Upper lobe of left lung (tissue), 6 donors: ENCODE data around the gene PHF21A. TPM values are rescaled to one million over a fixed set of nuclear protein-coding genes. Genes with fewer than 3 reads are reported as not detected.
A peak's percentile ranks its signal among the peaks of the same experiment; 100 is the strongest.
"Not testable (repeated sequence)": the region's sequence is repeated elsewhere in the genome, so short reads cannot be mapped to it uniquely, and the experiment has no call there.

Source experiments
- ATAC-seq, 2 donors: fragments of 200-7000 bp; cut with Tn5 transposase; one replicate each; pipeline ENCODE4 v1.9.1; 2022; ENCODE audit warnings: mild to moderate bottlenecking in 2 of 2, moderate library complexity in 2 of 2; ENCODE audit not compliant: low FRiP score in 2 of 2
- DNase-seq, 2 donors: peaks; one replicate each; pipeline ENCODE4 v3.0.0-alpha.2; 2019 to 2020
- H3K27ac ChIP-seq, 4 donors: fragments of 200-600 bp; sonication (generic); one replicate each; pipeline ENCODE4 v1.5.1; 2016 to 2019
- H3K27me3 ChIP-seq, 4 donors: fragments of 200-600 bp; sonication (generic); one replicate each; pipeline ENCODE4 v1.5.1; 2017 to 2019
- H3K36me3 ChIP-seq, 4 donors: fragments of 200-600 bp; sonication (generic); one replicate each; pipeline ENCODE4 v1.5.1; 2016 to 2019
- H3K4me1 ChIP-seq, 4 donors: fragments of 200-600 bp; sonication (generic); one replicate each; pipeline ENCODE4 v1.5.1; 2018 to 2019
- H3K4me3 ChIP-seq, 4 donors: fragments of 200-600 bp; sonication (generic); one replicate each; pipeline ENCODE4 v1.5.1; 2017 to 2019; ENCODE audit warnings: mild to moderate bottlenecking in 2 of 4, moderate library complexity in 1 of 4
- H3K9me3 ChIP-seq, 4 donors: fragments of 200-600 bp; sonication (generic); one replicate each; pipeline ENCODE4 v1.5.1; 2018 to 2019
- CTCF ChIP-seq, 6 experiments: fragments of 450-650 bp in 4 of 6; fragments of 200-600 bp in 2 of 6; sonication (generic) in 2 of 6; IDR thresholded peaks; one replicate each; pipeline ENCODE4 v1.5.1; 2016 to 2019; ENCODE audit warnings: antibody characterized with exemption in 6 of 6
- EP300 ChIP-seq, 4 donors: sonication (generic); formaldehyde crosslinking; IDR thresholded peaks; one replicate each; pipeline ENCODE4 v1.5.1; 2017; ENCODE audit warnings: antibody characterized with exemption in 4 of 4, control low read depth in 2 of 4
- POLR2A ChIP-seq, 4 donors: fragments of 450-650 bp; IDR thresholded peaks; one replicate each; pipeline ENCODE4 v1.5.1; 2016 to 2017; ENCODE audit warnings: antibody characterized with exemption in 4 of 4, mild to moderate bottlenecking in 2 of 4
- POLR2AphosphoS5 ChIP-seq, 2 donors: sonication (generic); formaldehyde crosslinking; IDR thresholded peaks; one replicate each; pipeline ENCODE4 v1.5.1; 2017; ENCODE audit warnings: antibody characterized with exemption in 2 of 2
- WGBS, 2 donors: methylation state at CpG; one replicate each; pipeline ENCODE4 v1.1.5; 2017 to 2018; 5-methylcytosine and 5-hydroxymethylcytosine counted together
- total RNA-seq, 6 donors: library from RNA; depleted of rRNA in 4 of 6; stranded (reverse); fragments of >200 nt in 4 of 6; gene quantifications; one replicate each; pipeline versions ENCODE4 v1.1.0 to v1.2.1, GENCODE V29; 2016 to 2021
- donor health status: DM: no; HTN: no; CAD: no; lungs with moderate emphysema.
- donor health status: DM: no; HTN: yes; CAD: no; lungs with severe emphysema.

The PHF21A gene
- total RNA-seq, 6 donors from 2014 or later: 21.1 to 99.5 (median 52.2) TPM

DNA sequence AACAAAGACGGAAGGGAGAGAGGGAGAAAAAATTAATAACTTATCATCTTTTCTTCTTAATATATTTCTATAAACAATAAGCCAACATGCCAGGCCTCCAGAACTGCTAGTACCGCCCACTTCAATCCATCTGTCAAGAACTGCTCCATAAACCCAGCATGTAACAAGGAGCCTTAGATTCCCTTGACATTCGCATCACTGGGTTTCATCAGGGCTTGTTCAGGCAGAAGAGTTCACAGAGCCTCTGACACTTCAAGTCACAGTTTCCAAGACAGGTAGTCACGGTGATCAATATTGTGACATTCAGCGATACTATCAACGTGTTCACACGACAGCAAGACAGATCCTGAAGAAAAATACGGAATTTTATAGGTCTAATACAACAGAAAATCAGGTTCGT, 137.1 kb downstream of the PHF21A start:
- peaks cover 9 to 19% (median 12%) of the 10 kb centered on the region in 4 donors for H3K4me1 ChIP-seq
- ATAC-seq: no peak
- H3K4me3 ChIP-seq: no peak overlapping the region
- no peak for DNase-seq
- H3K27me3 ChIP-seq: no peaks in the 10 kb centered on the region
- H3K36me3 ChIP-seq: peaks cover 0 to 9% (median 5%) of the 10 kb centered on the region in 4 donors
- 91 to 94% methylated on average over 9 of the region's 9 CpGs for WGBS, 2 donors
- TF ChIP-seq POLR2A (IDR thresholded peaks at IDR 0.05): no peak
- TF ChIP-seq CTCF (IDR thresholded peaks at IDR 0.05): no peak
- no peak for TF ChIP-seq EP300 (IDR thresholded peaks at IDR 0.05)
- TF ChIP-seq POLR2AphosphoS5 (IDR thresholded peaks at IDR 0.05): no peak
- no peaks in the 10 kb centered on the region for H3K9me3 ChIP-seq
- H3K27ac ChIP-seq: no peak overlapping the region

DNA sequence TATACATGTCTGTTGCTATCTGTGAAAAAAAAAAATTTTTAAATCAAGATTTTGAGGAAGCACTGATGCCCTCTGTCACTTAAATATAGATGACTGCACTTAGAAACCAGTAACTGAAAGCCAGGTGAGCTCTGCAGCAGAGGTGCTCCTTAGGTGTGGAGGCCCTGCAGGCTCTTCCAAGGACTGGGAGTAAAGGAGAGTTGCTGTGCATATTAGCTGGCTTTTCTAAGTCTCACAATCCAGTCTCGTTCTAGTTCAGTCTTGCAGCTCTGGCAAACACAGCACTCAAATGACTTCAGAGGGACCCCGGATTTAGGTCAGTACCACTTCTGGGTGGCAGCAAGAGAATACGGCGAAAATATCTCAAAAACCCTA, 137.8 kb downstream of the PHF21A start:
- ATAC-seq: no peak
- Histone ChIP-seq H3K27me3 (no peaks in the 10 kb centered on the region), H3K4me1 (peaks cover 9 to 19% (median 12%) of the 10 kb centered on the region in 4 donors), H3K4me3 (no peak overlapping the region), H3K36me3 (peaks cover 0 to 16% (median 12%) of the 10 kb centered on the region in 4 donors), H3K9me3 (no peaks in the 10 kb centered on the region), H3K27ac (no peak overlapping the region)
- no peak for DNase-seq
- TF ChIP-seq EP300 (IDR thresholded peaks at IDR 0.05): no peak
- TF ChIP-seq POLR2A (IDR thresholded peaks at IDR 0.05): no peak
- TF ChIP-seq POLR2AphosphoS5 (IDR thresholded peaks at IDR 0.05): no peak
- TF ChIP-seq CTCF (IDR thresholded peaks at IDR 0.05): no peak
- WGBS, 2 donors: 61 to 85% methylated on average over 3 to 4 of the region's 4 CpGs

GRCh38 chr11:45982656-45983470, 138.4 kb downstream of the PHF21A start:
- no peak overlapping the region for H3K4me3 ChIP-seq
- no peak for DNase-seq
- peaks cover 0 to 22% (median 16%) of the 10 kb centered on the region in 4 donors for H3K36me3 ChIP-seq
- H3K27me3 ChIP-seq: no peaks in the 10 kb centered on the region
- no peak for TF ChIP-seq POLR2AphosphoS5 (IDR thresholded peaks at IDR 0.05)
- no peak for TF ChIP-seq EP300 (IDR thresholded peaks at IDR 0.05)
- no peak for TF ChIP-seq POLR2A (IDR thresholded peaks at IDR 0.05)
- TF ChIP-seq CTCF (IDR thresholded peaks at IDR 0.05): no peak
- peaks cover 9 to 19% (median 12%) of the 10 kb centered on the region in 4 donors for H3K4me1 ChIP-seq
- ATAC-seq: peak in 1 of 2 donors; percentile 53
- WGBS, 2 donors: 67 to 70% methylated on average over 8 of the region's 8 CpGs
- H3K9me3 ChIP-seq: no peaks in the 10 kb centered on the region
- H3K27ac ChIP-seq: no peak overlapping the region

DNA sequence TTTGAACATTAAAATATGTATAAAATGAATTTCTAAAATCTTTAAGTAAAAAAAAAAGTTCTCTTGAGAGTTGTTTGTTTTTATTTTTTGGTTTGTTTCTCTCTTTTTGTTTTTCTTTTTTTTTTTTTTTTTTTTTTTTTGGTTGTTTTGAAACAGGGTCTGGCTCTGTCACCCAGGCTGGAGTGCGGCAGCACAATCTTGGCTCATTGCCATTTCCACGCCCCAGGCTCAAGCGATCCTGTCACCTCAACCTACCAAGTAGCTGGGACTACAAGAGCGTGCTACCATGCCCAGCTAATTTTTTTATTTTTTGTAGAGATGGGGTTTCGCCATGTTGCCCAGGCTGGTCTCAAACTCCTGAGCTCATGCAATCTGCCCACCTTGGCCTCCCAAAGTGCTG, 139.4 kb downstream of the PHF21A start:
- peaks cover 0 to 32% (median 17%) of the 10 kb centered on the region in 4 donors for H3K36me3 ChIP-seq
- H3K4me1 ChIP-seq: peaks cover 9 to 19% (median 12%) of the 10 kb centered on the region in 4 donors
- not testable (repeated sequence) for ATAC-seq, H3K4me3 ChIP-seq, H3K9me3 ChIP-seq, H3K27ac ChIP-seq, H3K27me3 ChIP-seq
- DNase-seq: peak in 1 of 2 donors; percentile 56
- 64 to 67% methylated on average over 5 of the region's 5 CpGs for WGBS, 2 donors

DNA sequence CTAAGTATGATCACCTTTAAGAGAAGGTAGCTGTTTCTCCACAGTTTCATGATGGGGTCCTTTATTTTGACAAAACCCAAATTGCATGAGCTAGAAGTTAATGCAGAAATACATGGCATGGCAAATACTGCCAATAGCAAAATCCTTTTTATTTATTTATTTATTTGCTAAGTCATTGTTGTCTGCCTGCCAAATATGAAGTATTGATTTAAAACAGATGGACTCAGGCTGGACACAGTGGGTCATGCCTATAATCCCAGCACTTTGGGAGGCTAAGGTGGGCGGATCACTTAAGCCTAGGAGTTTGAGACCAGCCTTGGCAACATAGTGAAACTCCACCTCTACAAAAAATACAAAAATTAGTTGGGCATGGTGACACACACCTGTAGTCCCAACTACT, 146.4 kb downstream of the PHF21A start:
- Histone ChIP-seq H3K36me3 (peaks cover 2 to 80% (median 28%) of the 10 kb centered on the region in 4 donors), H3K27ac (no peak overlapping the region)
- 100% methylated on average over 1 of the region's 1 CpG for WGBS, 2 donors

More for the DNA sequence above, 146.4 kb downstream of the PHF21A start:
- ATAC-seq (no peak), DNase-seq (no peak)
- no peaks in the 10 kb centered on the region for H3K27me3 ChIP-seq
- H3K4me3 ChIP-seq: no peak overlapping the region
- no peak for TF ChIP-seq EP300 (IDR thresholded peaks at IDR 0.05)
- no peak for TF ChIP-seq POLR2AphosphoS5 (IDR thresholded peaks at IDR 0.05)
- no peak for TF ChIP-seq CTCF (IDR thresholded peaks at IDR 0.05)
- no peak for TF ChIP-seq POLR2A (IDR thresholded peaks at IDR 0.05)
- H3K9me3 ChIP-seq: no peaks in the 10 kb centered on the region
- H3K4me1 ChIP-seq: no peaks in the 10 kb centered on the region
